ENCODE measurements around the gene ELOVL1.
"Not testable (repeated sequence)": the region's sequence is repeated elsewhere in the genome, so short reads cannot be mapped to it uniquely, and the experiment has no call there.

ELOVL1 gene

GRCh38 chr1:43379476-43379875, 11.7 kb upstream of the ELOVL1 start:
- DNase-seq: no peak

- DNase-seq: no peak
Observed at GRCh38 chr1:43377831-43378230, 10.0 kb upstream of the ELOVL1 start.

- no peak for DNase-seq
Observed at GRCh38 chr1:43376723-43377235, 9.0 kb upstream of the ELOVL1 start.

- no peak for DNase-seq
Observed at GRCh38 chr1:43373066-43373940, 5.5 kb upstream of the ELOVL1 start.

- DNase-seq: no peak
Observed at GRCh38 chr1:43372172-43372571, 4.4 kb upstream of the ELOVL1 start.

GRCh38 chr1:43370564-43370963, 2.8 kb upstream of the ELOVL1 start:
- no peak for DNase-seq

GRCh38 chr1:43369779-43370178, 2.0 kb upstream of the ELOVL1 start:
- not testable (repeated sequence) for DNase-seq

GRCh38 chr1:43368646-43369020, 822 bp upstream of the ELOVL1 start:
- DNase-seq: no peak

GRCh38 chr1:43367026-43367903, 546 bp downstream of the ELOVL1 start:
- peak; percentile 31 for DNase-seq

- no peak for DNase-seq
Observed at GRCh38 chr1:43366601-43367025, 1.2 kb downstream of the ELOVL1 start.

GRCh38 chr1:43366179-43366578, 1.6 kb downstream of the ELOVL1 start:
- DNase-seq: no peak

GRCh38 chr1:43365678-43366077, 2.1 kb downstream of the ELOVL1 start:
- DNase-seq: no peak

- no peak for DNase-seq
Observed at GRCh38 chr1:43363935-43364525, 3.8 kb downstream of the ELOVL1 start.

GRCh38 chr1:43363283-43363934, 4.4 kb downstream of the ELOVL1 start:
- DNase-seq: peak; percentile 39

- no peak for DNase-seq
Observed at GRCh38 chr1:43360616-43361015, 7.2 kb downstream of the ELOVL1 start.

- DNase-seq: no peak
Observed at GRCh38 chr1:43359696-43360095, 8.1 kb downstream of the ELOVL1 start.

- peak; percentile 99 for DNase-seq
Observed at GRCh38 chr1:43358746-43359693, 8.8 kb downstream of the ELOVL1 start, which contains the start of gene CDC20. Gene CDC20, plus strand, starts transcription at chr1:43358981. Its CDS starts 235 bp downstream, at chr1:43359216.

- peak; percentile 25 for DNase-seq
Observed at GRCh38 chr1:43358121-43358745, 9.6 kb downstream of the ELOVL1 start.

GRCh38 chr1:43357251-43357650, 10.6 kb downstream of the ELOVL1 start:
- no peak for DNase-seq

- no peak for DNase-seq
Observed at GRCh38 chr1:43354936-43355335, 12.9 kb downstream of the ELOVL1 start.

- no peak for DNase-seq
Observed at GRCh38 chr1:43354471-43354870, 13.3 kb downstream of the ELOVL1 start.

Measured in activated CD4-positive, alpha-beta T cell treated with anti-CD3 and anti-CD28 coated beads, Interleukin-2, amount 50 U/mL, for 16 hours (primary cell).